Neural cell (in vitro differentiated cells): Measurements from ENCODE around the gene SART3. TPM values are rescaled to one million over a fixed set of nuclear protein-coding genes. Genes with fewer than 3 reads are reported as not detected.

Experiments used
- H2AFZ ChIP-seq: fragments of 200-600, 300-800 bp; sonication (generic), shearing (Covaris generic); 2 replicates; pipeline ENCODE4 v1.6.0; 2014; ENCODE audit warnings: low read depth, mild to moderate bottlenecking, antibody characterized with exemption, low read length, moderate library complexity
- H3F3A ChIP-seq: fragments of 200-600 bp; shearing (Covaris generic); 2 replicates; pipeline ENCODE4 v1.6.1; 2016; ENCODE audit warnings: mild to moderate bottlenecking, moderate library complexity, mixed read lengths, antibody characterized with exemption, low read length; ENCODE audit not compliant: insufficient read depth, poor library complexity, severe bottlenecking
- H3K27ac ChIP-seq: fragments of 200-600, 300-800 bp; sonication (generic), shearing (Covaris generic); 2 replicates; pipeline ENCODE4 v1.5.1; 2014; ENCODE audit warnings: mild to moderate bottlenecking, low read length, moderate library complexity
- H3K27me3 ChIP-seq: fragments of 300-800, 200-600 bp; sonication (generic), shearing (Covaris generic); 2 replicates; pipeline ENCODE4 v1.6.0; 2014; ENCODE audit warnings: mild to moderate bottlenecking, low read depth, low read length, moderate library complexity; ENCODE audit not compliant: insufficient read depth
- H3K36me3 ChIP-seq: fragments of 300-800, 200-600 bp; sonication (generic), shearing (Covaris generic); 2 replicates; pipeline ENCODE4 v1.5.1; 2014; ENCODE audit warnings: mild to moderate bottlenecking, antibody characterized with exemption, low read length, moderate library complexity; ENCODE audit not compliant: insufficient read depth
- H3K4me2 ChIP-seq: fragments of 300-800, 200-600 bp; sonication (generic), shearing (Covaris generic); 2 replicates; pipeline ENCODE4 v1.6.0; 2014; ENCODE audit warnings: mild to moderate bottlenecking, low read length
- H3K4me3 ChIP-seq: fragments of 300-800, 200-600 bp; sonication (generic), shearing (Covaris generic); 2 replicates; pipeline ENCODE4 v1.5.1; 2014; ENCODE audit warnings: mild to moderate bottlenecking, low read length, moderate library complexity
- H3K79me2 ChIP-seq: fragments of 200-600 bp; shearing (Covaris generic); replicated peaks from 2 replicates; pipeline ENCODE4 v1.6.0; 2014; ENCODE audit warnings: mild to moderate bottlenecking, low read length, moderate library complexity; ENCODE audit not compliant: insufficient read depth
- H3K9ac ChIP-seq: fragments of 300-800, 200-600 bp; sonication (generic), shearing (Covaris generic); 2 replicates; pipeline ENCODE4 v1.6.1; 2016; ENCODE audit warnings: mild to moderate bottlenecking, low read length, mixed read lengths
- H3K9me2 ChIP-seq: fragments of 200-600 bp; shearing (Covaris generic); 2 replicates; pipeline ENCODE4 v1.6.1; 2016; ENCODE audit warnings: mild to moderate bottlenecking, low read length, mixed read lengths; ENCODE audit not compliant: insufficient read depth
- H3K9me3 ChIP-seq: fragments of 200-600, 300-800 bp; sonication (generic), shearing (Covaris generic); 2 replicates; pipeline ENCODE4 v1.6.1; 2016; ENCODE audit warnings: mild to moderate bottlenecking, mixed run types, low read length, moderate library complexity, mixed read lengths
- H4K20me1 ChIP-seq: fragments of 200-600 bp; shearing (Covaris generic); 2 replicates; pipeline ENCODE4 v1.6.1; 2016; ENCODE audit warnings: mild to moderate bottlenecking, mixed run types; ENCODE audit not compliant: insufficient read depth
- CTCF ChIP-seq: fragments of 450-650 bp; IDR thresholded peaks from 2 replicates; pipeline ENCODE4 v1.5.1; 2014; ENCODE audit warnings: antibody characterized with exemption, mild to moderate bottlenecking, moderate library complexity; ENCODE audit not compliant: poor library complexity, severe bottlenecking
- EP300 ChIP-seq: fragments of 450-650 bp; conservative IDR thresholded peaks from 2 replicates; pipeline ENCODE4 v1.6.1; 2014; ENCODE audit warnings: antibody characterized with exemption, mild to moderate bottlenecking, moderate library complexity; ENCODE audit not compliant: poor library complexity, severe bottlenecking
- EZH2 ChIP-seq: fragments of 200-600, 300-800 bp; shearing (Covaris generic), sonication (generic); IDR thresholded peaks from 2 replicates; pipeline ENCODE4 v1.6.1; 2014; ENCODE audit warnings: antibody characterized with exemption, low read length, borderline replicate concordance, mild to moderate bottlenecking; ENCODE audit not compliant: insufficient read depth, poor library complexity, severe bottlenecking
- MXI1 ChIP-seq: fragments of 450-650 bp; conservative IDR thresholded peaks from 2 replicates; pipeline ENCODE4 v1.6.1; 2014; ENCODE audit warnings: antibody characterized with exemption, mild to moderate bottlenecking; ENCODE audit not compliant: poor library complexity, severe bottlenecking
- POLR2AphosphoS5 ChIP-seq: IDR thresholded peaks from 2 replicates; pipeline ENCODE4 v1.6.1; 2012
- RAD21 ChIP-seq: fragments of 450-650 bp; conservative IDR thresholded peaks from 2 replicates; pipeline ENCODE4 v1.6.1; 2014; ENCODE audit warnings: antibody characterized with exemption, mild to moderate bottlenecking, moderate library complexity
- SMC3 ChIP-seq: fragments of 450-650 bp; conservative IDR thresholded peaks from 2 replicates; pipeline ENCODE4 v1.6.1; 2014; ENCODE audit warnings: antibody characterized with exemption, mild to moderate bottlenecking, moderate library complexity; ENCODE audit not compliant: poor library complexity
- TAF1 ChIP-seq: IDR thresholded peaks from 2 replicates; pipeline ENCODE4 v1.6.1; 2012; ENCODE audit warnings: low read depth
- polyA plus RNA-seq: library from polyadenylated mRNA; depleted of rRNA; stranded (reverse); fragments of >200 nt; gene quantifications from 2 replicates; pipeline ENCODE4 v1.2.3, GENCODE V29; 2014
- TF ChIP-seq, protein P1 (sequence below): IDR thresholded peaks from 2 replicates; pipeline ENCODE4 v1.6.1; 2012; ENCODE audit warnings: borderline replicate concordance

The SART3 gene
- polyA plus RNA-seq, 1 donor from 2014 or later: 71.0 TPM

GRCh38 chr12:108483213-108484059 is 77.5 kb downstream of the SART3 start:
- H3K27ac ChIP-seq: no peak overlapping the region
- H4K20me1 ChIP-seq: no peaks in the 10 kb centered on the region
- H3K27me3 ChIP-seq: no peaks in the 10 kb centered on the region
- H3K9ac ChIP-seq: no peak overlapping the region
- no peaks in the 10 kb centered on the region for H3F3A ChIP-seq
- H3K9me3 ChIP-seq: no peaks in the 10 kb centered on the region
- H3K79me2 ChIP-seq: no peaks in the 10 kb centered on the region
- H2AFZ ChIP-seq: no peak overlapping the region
- no peak overlapping the region for H3K4me2 ChIP-seq
- TF ChIP-seq TAF1 (no peak), POLR2AphosphoS5 (no peak), EZH2 (no peak), EP300 (no peak)
- TF ChIP-seq, protein P1, sequence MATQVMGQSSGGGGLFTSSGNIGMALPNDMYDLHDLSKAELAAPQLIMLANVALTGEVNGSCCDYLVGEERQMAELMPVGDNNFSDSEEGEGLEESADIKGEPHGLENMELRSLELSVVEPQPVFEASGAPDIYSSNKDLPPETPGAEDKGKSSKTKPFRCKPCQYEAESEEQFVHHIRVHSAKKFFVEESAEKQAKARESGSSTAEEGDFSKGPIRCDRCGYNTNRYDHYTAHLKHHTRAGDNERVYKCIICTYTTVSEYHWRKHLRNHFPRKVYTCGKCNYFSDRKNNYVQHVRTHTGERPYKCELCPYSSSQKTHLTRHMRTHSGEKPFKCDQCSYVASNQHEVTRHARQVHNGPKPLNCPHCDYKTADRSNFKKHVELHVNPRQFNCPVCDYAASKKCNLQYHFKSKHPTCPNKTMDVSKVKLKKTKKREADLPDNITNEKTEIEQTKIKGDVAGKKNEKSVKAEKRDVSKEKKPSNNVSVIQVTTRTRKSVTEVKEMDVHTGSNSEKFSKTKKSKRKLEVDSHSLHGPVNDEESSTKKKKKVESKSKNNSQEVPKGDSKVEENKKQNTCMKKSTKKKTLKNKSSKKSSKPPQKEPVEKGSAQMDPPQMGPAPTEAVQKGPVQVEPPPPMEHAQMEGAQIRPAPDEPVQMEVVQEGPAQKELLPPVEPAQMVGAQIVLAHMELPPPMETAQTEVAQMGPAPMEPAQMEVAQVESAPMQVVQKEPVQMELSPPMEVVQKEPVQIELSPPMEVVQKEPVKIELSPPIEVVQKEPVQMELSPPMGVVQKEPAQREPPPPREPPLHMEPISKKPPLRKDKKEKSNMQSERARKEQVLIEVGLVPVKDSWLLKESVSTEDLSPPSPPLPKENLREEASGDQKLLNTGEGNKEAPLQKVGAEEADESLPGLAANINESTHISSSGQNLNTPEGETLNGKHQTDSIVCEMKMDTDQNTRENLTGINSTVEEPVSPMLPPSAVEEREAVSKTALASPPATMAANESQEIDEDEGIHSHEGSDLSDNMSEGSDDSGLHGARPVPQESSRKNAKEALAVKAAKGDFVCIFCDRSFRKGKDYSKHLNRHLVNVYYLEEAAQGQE: no peak
- H3K36me3 ChIP-seq: no peaks in the 10 kb centered on the region
- H3K9me2 ChIP-seq: no peaks in the 10 kb centered on the region
- no peak overlapping the region for H3K4me3 ChIP-seq

DNA sequence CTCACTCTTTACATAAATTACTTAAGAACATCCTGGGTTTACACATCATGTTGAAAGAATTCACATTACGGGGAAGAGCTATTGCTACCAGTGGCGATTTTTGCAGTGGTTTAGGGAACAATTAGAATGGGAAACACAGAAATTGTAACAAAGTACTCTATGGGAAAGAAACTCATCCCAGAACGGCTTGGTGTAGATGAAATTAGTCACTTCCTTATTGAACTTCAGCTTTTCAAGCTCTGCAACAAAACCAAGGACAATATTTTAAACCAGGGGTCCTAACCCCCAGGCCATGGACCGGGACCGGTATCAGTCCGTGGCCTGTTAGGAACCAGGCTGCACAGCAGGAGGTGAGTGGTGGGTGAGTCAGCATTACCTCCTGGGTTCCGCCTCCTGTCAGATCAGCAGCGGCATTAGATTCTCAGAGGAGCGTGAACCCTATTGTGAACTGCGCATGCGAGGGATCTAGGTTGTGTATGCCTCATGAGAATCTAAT is 78.2 kb downstream of the SART3 start:
- Histone ChIP-seq H3K9ac (no peak overlapping the region), H3K4me3 (no peak overlapping the region), H3F3A (no peaks in the 10 kb centered on the region), H3K79me2 (no peaks in the 10 kb centered on the region), H2AFZ (no peak overlapping the region), H3K27ac (no peak overlapping the region), H3K27me3 (no peaks in the 10 kb centered on the region), H3K36me3 (no peaks in the 10 kb centered on the region), H3K9me3 (no peaks in the 10 kb centered on the region), H4K20me1 (no peaks in the 10 kb centered on the region), H3K4me2 (no peak overlapping the region), H3K9me2 (no peaks in the 10 kb centered on the region)
- TF ChIP-seq CTCF (no peak), POLR2AphosphoS5 (no peak), TAF1 (no peak), EP300 (no peak), SMC3 (no peak), RAD21 (no peak), EZH2 (no peak), MXI1 (no peak)
- TF ChIP-seq, protein P1: no peak
